SIG-M5 treated with dmso at 0.1 percent for 504 hours (cell line): ENCODE data around the gene GPR141.
A peak's percentile ranks its signal among the peaks of the same experiment; 100 is the strongest.

Source experiments
- DNase-seq: peaks from one replicate; lab custom pipeline; 2025; ENCODE audit not compliant: unreplicated experiment; lab: John Stamatoyannopoulos, UW

Gene GPR141

GRCh38 chr7:37781156-37781555 lies 97.6 kb downstream of the GPR141 start:
- no peak for DNase-seq

- no peak for DNase-seq
Observed at GRCh38 chr7:37782166-37782565, 98.6 kb downstream of the GPR141 start.

- no peak for DNase-seq
Observed at GRCh38 chr7:37784015-37784414, 100.4 kb downstream of the GPR141 start.

GRCh38 chr7:37786741-37787569 lies 103.4 kb downstream of the GPR141 start:
- peak; percentile 93 for DNase-seq
